Suppressor macrophage treated with lipopolysaccharide for 1 hour (primary cell): ENCODE data around the gene AP5M1.
A peak's percentile ranks its signal among the peaks of the same experiment; 100 is the strongest.
"Not testable (repeated sequence)": the region's sequence is repeated elsewhere in the genome, so short reads cannot be mapped to it uniquely, and the experiment has no call there.

Experiments used
- DNase-seq, 3 donors: peaks; one replicate each; pipeline ENCODE4 v3.0.0-alpha.2; 2020 to 2022

The AP5M1 gene

DNA sequence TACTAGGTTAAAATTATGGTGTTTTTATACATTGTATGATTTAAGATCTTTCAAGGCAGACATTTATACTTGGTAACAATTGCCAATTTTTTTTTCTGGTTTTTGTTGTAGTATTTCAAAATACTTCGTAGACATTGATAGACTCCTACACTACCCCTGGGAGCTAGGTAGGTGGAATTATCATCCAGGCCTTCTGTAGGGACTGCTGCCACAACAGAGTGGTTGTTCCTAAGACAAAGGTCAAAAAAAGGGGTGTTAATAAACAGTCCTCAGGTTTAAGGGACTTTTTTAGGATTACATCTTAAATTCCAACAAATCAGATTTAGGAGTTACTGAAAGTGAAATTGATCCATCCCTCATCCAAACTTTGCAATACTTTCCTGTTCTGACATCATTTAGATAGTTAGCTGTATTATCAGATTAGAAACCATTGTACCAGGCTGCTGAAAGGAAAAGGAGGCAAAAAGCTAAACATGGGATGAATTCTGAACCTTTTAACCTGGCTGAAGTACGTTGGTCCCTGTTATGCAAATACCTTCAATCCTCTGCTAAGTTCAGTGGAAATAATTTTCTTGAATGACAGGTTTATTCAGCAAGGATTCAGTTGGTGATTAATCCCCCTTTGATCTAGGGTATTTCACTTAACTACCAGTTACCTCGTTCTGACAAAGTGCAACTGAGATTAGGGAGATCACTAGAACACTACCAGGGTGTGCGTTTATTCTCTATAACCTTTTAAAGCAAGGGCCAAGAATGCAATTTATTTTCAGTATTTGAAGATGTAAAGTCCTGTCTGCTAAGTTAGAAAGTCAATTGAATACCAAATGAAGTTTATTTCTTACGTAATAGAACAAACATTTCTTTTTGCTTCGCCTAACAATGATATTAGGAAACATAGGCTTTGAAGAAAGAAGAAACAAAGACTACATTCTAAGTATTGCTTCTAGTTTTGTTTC, 23.2 kb downstream of the AP5M1 start:
- DNase-seq = no peak

DNA sequence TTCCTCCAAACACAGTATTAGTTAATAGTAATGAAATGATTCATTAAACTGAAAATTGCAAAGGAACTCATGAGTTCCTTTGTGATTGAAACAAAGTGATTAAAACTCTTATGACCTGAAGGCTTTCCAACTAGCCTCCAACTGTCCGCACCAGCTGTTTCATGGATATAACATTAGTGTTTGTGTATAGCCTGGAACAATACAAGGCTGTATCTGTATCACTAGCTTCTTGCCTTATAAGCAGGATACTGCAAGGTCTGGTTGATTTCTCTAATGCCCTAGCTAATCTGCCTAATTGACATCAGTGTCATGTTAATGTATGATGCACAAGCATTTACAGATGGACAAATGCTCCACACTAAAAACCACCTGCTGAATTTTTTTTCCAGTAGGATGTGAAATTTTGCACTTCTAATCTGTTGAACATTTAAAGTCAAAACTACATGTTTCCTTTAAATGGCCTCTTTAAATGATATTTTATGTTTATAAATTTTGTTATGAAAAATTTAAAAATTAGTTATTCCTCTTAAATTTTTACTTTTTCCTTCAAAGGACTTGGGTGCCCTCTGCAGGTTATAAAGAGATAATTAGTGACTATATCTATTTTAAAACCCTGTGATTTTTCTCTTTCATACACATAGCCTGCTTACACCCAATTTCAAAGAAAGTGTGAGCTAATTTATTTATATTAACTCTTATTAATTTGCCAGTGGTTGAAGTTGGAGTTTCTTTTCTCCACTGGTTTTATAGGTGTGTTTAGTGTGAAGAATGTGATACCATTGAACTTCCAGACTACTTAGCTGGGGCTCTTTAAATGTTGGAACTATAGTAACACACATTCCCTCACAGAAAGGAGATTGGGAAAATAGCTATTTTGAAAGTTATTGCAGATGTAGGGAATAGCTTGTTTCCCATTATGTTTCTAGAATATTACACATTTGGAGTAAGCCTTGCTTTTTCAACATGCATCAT, 25.4 kb downstream of the AP5M1 start:
- DNase-seq = peak; percentile 27 to 47 (median 40)

DNA sequence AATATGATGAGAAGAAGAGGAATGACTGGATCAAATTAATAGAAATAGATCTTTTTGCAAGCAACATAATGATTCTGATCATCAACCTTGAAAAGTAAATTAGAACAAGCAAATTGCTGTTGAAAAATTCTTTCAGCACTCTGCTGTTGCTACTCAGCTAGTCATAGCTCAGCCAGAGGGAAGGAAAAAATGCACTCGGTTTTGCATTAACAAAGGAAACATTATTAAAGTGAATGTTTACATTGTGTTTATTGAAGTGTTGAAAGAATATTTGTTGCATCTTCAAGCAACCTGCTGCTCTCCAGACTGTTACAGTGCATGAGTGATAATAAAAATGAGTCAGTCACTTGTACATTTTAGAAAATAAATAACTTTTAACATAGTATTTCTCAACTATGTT, 26.5 kb downstream of the AP5M1 start:
- DNase-seq = no peak

DNA sequence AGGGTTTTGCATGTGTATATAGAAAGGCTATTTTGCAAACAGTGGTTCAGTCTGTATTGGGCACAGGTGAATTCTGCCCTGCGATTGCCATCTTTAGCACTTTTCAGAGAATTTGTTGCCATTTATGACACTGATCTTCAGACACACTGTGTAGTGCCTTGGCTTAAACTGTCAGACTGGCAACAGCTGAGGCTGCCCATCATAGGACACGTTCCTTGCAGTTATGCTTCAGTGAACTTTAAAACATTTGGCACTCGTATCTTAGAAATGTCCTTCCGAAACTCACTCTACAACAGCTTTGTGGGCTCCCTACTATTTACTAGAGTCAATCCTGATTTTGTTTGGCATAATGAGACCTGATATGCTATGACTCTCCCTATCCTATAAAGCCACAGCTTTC, 29.1 kb downstream of the AP5M1 start:
- DNase-seq = no peak

DNA sequence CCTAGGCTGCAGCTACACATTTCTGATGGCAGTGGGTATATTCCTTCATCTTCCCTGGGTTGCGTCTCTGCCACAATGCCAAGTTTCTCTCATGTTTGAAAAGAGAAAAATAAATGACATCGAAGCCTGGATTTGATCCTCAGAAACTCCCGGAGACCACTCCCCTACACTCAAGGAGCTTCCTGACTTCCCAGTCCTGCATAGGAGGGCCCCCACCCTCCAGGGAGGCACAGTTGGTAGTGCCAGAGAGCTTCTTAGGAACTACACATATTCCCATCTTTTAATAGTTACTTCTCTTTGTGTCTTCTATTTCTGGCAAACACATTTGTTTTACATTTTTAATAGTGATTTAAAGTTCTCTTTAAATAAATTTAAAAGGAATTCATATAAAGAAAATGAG, 30.7 kb downstream of the AP5M1 start:
- no peak for DNase-seq

DNA sequence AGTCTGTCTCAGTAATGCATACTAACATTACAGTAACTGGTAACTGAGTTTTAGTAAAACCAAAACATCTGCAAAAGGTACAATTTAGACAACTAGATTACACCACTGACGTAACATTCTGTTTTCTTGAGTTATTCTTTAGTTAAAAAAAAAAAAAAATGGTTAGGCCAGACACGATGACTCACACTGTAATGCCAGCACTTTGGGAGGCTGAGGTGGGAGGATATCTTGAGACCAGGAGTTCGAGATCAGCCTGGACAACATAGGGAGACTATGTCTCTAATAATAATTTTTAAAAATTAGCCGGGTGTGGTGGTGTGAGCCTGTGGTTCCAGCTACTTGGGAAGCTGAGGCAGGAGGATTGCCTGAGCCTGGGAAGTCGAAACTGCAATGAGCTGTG, 34.1 kb downstream of the AP5M1 start:
- no peak for DNase-seq

DNA sequence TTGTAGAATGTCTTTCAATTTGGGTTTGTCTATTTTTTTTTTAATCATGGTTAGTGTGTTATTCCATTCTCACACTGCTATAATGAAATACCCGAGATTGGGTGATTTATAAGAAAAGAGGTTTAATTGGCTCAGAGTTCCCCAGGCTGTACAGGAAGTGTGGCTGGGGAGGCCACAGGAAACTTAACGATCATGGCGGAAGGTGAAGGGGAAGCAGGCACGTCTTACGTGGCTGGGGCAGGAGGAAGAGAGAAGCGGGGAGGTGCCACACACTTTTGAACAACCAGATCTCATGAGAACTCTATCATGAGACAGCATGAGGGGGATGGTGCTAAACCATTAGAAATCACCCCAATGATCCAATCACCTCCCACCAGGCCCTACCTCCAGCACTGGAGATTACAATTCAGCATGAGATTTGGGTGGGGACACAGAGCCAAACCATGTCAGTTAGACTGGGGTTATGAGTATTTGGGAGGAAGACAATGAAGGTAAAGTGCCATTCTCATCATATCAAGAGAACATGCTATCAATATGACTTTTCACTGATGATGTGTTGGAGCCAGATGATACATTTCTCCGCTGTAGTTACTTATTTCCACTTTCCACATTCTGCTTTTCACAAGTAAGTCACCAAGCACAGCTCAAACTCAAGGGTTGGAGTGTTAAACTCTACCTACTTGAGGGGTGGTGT, 45.8 kb downstream of the AP5M1 start:
- no peak for DNase-seq

DNA sequence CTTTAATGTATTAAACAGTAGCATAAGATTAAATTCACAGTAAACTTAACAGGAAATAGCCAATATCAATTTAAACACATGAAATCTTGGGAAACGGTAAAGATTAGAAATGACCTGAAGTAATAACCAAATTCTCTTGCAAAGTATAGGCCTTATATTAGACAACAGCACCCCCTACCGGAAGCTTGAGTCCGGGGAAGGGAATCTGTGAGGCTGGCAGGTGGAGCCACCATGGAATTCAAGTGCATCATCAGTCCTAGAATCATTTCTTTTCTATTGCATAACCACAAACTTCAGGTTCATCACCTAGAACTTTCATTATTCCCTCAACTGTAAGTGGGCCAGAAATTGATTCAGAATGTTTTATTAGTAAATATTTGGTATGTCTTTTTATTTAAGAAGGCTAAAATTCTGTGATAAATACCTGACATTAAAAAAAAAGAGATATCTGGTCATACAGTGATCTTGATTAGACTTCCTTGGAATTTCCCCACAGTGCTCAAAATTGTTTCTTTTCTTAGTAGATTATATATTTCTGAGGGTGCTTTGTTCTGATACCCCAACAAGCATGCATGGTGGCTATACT, 48.6 kb downstream of the AP5M1 start:
- peak; percentile 81 to 90 (median 89) for DNase-seq

DNA sequence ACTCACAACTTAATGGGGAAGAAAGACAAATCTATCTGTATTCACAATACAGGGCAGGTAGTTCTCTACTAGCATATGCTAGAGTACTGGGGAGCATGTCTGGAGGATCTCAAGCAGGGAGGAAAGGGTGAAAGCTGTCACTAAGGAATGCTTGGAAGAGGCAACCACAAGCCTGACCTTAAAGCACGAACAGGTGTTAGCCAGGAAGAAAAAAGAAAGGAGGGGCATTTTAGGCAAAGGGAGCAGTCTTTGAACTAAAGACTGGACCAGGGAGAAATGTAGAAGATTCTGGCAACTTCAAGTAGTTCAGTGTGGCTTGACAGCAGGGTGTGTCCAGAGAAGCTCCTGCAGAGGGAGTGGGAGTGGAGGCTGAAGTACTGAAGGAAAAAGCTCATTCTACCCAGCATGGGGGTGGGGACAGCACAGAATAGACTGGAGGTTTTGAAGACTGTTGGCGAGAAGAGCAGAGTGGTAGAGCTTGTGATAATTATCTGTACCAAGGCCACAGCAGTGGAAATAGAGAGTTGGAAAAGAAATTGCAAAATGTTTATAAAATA, 50.9 kb downstream of the AP5M1 start:
- DNase-seq = no peak

DNA sequence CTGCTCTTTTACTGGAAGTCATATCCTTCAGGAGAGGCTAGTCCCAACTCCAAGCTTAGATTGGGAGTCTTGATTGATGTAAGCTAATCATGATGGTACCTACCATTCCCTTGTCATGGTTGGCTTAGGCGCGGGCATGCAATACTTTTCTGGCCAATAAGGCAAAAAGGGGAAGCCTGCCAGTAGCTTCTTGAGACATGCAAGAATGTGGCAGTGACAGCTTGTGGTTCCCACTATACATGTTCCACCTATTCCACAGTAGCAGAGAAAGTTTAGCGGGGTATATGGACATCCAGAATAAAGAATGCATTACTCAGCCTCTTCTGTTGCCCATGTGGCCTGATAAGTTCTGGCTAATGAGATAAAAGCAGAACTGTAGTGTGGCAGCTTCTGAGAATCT, 55.0 kb downstream of the AP5M1 start:
- DNase-seq = no peak

DNA sequence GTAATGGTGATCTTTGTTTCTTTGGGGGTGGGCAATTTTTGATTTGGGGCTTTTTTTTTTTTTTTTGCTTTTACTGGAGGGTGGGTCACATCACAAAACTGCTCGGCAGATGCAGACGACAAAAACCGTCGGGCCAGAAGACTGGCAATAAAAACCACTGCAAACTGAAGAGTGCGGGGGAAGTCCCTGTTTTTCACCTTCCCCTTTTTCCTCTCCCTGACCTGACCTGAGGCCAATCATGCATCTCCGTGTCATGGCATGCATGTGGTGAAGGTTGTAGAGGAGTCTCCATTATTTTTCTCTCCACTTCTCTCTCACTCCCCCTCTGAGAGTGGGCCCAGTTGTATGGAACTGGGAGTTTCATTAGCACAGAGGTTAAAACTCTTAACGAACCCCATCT, 57.5 kb downstream of the AP5M1 start:
- peak in 2 of 3 donors; percentile 8 to 20 for DNase-seq

DNA sequence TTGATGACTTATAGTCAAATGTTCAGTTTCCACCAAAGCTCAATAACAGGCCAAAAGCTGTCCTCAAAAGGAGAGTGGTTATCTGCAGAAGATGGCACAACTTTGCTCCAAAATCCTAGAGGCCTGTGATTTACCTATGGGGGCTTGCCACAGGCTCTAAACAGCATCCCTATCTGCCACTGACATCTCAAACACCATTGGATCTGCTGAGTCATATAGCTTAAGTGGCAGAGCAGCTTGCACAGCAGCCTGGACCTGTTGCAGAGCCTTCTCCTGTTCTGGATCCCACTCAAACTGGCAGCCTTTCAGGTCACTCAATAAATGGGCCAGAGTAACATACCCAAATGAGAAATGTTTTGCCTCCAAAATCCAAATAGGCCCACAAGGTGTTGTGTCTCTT, 61.1 kb downstream of the AP5M1 start:
- DNase-seq = no peak

DNA sequence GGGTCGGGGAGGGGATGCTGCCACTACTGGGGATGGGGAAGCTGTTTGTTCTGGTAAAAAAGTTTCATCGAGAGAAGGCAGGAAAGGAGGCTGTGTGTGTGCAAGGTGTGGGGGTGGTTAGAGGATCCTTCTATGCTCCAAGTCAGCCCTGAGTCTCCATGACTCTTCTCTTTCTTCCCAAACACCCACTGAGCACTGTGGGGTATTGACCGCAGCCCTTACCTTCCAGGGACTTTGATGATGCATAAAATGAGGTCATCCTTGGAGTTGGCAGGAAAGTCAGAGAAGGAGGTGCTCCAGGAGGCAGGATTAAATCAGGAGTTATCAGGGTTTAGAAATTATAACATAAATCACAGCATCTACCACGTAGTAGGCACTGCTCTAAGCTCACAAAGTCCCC, 63.7 kb downstream of the AP5M1 start:
- not testable (repeated sequence) for DNase-seq

DNA sequence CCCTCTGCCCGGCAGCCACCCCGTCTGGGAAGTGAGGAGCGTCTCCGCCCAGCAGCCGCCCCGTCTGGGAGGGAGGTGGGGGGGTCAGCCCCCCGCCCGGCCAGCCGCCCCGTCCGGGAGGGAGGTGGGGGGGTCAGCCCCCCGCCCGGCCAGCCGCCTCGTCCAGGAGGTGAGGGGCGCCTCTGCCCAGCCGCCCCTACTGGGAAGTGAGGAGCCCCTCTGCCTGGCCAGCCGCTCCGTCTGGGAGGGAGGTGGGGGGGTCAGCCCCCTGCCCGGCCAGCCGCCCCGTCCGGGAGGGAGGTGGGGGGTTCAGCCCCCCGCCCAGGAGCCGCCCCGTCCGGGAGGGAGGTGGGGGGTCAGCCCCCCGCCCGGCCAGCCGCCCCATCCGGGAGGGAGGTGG, 65.0 kb downstream of the AP5M1 start:
- DNase-seq = not testable (repeated sequence)

DNA sequence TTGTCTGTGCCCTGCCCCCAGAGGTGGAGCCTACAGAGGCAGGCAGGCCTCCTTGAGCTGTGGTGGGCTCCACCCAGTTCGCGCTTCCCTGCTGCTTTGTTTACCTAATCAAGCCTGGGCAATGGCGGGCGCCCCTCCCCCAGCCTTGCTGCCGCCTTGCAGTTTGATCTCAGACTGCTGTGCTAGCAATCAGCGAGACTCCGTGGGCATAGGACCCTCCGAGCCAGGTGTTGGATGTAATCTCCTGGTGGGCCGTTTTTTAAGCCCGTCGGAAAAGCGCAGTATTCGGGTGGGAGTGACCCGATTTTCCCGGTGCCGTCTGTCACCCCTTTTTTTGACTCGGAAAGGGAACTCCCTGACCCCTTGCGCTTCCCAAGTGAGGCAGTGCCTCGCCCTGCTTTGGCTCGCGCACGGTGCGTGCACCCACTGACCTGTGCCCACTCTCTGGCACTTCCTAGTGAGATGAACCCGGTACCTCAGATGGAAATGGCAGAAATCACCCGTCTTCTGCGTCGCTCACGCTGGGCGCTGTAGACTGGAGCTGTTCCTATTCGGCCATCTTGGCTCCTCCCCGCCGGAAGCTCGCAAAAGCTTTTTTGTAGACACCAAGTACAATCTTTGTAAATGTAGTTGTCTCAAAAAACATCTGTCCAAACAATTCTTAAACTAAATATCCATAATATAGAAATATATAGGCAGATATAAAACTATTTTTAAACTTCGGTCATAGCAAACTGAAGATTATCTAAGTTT, 75.0 kb downstream of the AP5M1 start:
- not testable (repeated sequence) for DNase-seq

DNA sequence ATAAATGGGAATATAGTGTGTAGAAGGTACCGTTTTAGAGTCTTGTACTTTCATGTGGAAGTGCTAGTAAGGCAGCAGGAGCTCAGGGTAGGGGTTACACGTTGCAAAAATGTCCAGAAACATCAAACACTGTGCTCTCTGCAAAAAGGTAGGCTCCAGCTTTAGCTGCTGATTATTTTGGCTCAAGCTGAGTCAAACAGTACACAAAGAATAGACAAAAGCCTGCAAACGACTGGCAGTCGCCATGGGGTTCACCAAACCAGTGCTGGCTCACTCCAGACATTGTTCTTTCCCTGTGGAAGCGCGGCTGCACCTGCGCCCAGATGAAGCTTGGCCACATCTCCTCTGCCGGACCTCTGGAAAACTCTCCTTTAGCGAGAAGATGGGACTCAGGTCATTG, 76.3 kb downstream of the AP5M1 start:
- DNase-seq = no peak

DNA sequence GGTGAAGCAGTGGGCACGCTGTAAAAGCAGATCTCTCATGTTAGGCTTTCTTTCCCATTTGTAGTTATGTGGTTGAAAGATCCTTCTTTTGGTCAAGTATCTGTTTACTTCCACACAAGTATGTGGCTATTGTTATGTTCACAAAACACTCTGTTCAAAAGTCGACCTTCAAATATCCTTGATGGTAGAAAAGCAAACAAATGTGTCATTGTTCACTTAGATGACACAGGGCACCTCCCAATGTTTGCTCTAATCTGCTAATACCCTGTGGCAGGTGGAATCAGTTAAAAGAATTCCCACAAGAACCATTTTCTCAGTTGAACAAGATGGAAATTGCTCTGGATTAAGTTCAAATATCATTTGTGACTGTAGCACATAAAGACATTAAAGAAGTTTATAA, 78.0 kb downstream of the AP5M1 start:
- DNase-seq = no peak
